T-helper 22 cell (primary cell): ENCODE measurements around the gene USP5.
A peak's percentile ranks its signal among the peaks of the same experiment; 100 is the strongest.
"Not testable (repeated sequence)": the region's sequence is repeated elsewhere in the genome, so short reads cannot be mapped to it uniquely, and the experiment has no call there.

Experiments used
- DNase-seq: peaks from one replicate; pipeline ENCODE4 v3.0.0-alpha.2; 2020; ENCODE audit warnings: low read depth

USP5 gene

GRCh38 chr12:6888360-6888759 lies 36.4 kb downstream of the USP5 start:
- DNase-seq: no peak

- DNase-seq: not testable (repeated sequence)
Observed at GRCh38 chr12:6888794-6889193, 36.8 kb downstream of the USP5 start.

GRCh38 chr12:6889775-6890573 lies 38.0 kb downstream of the USP5 start:
- DNase-seq: not testable (repeated sequence)

- peak; percentile 97 for DNase-seq
Observed at GRCh38 chr12:6890789-6891645, 39.1 kb downstream of the USP5 start.

- DNase-seq: no peak
Observed at GRCh38 chr12:6891646-6892001, 39.7 kb downstream of the USP5 start.

- not testable (repeated sequence) for DNase-seq
Observed at GRCh38 chr12:6892683-6893082, 40.7 kb downstream of the USP5 start.

GRCh38 chr12:6894321-6894720 lies 42.4 kb downstream of the USP5 start:
- DNase-seq: no peak

GRCh38 chr12:6896846-6897435 lies 45.0 kb downstream of the USP5 start:
- no peak for DNase-seq

- no peak for DNase-seq
Observed at GRCh38 chr12:6899427-6899826, 47.5 kb downstream of the USP5 start.

- no peak for DNase-seq
Observed at GRCh38 chr12:6899837-6900519, 48.0 kb downstream of the USP5 start.

GRCh38 chr12:6902448-6902847 lies 50.5 kb downstream of the USP5 start:
- no peak for DNase-seq

GRCh38 chr12:6903722-6904121 lies 51.8 kb downstream of the USP5 start:
- DNase-seq: no peak

- peak; percentile 98 for DNase-seq
Observed at GRCh38 chr12:6904280-6905276, 52.6 kb downstream of the USP5 start, which contains the start of gene LRRC23. TSS of gene LRRC23 (plus strand) at chr12:6904822. CDS start at chr12:6905634, 812 bp downstream.

- DNase-seq: no peak
Observed at GRCh38 chr12:6905414-6906040, 53.6 kb downstream of the USP5 start.

- DNase-seq: not testable (repeated sequence)
Observed at GRCh38 chr12:6908141-6908540, 56.2 kb downstream of the USP5 start.

GRCh38 chr12:6909421-6910145 lies 57.6 kb downstream of the USP5 start:
- DNase-seq: no peak

- no peak for DNase-seq
Observed at GRCh38 chr12:6912164-6912935, 60.4 kb downstream of the USP5 start.

- DNase-seq: peak; percentile 82
Observed at GRCh38 chr12:6914246-6914946, 62.4 kb downstream of the USP5 start, which contains the start of gene ENO2. TSS of gene ENO2 (plus strand) at chr12:6914580. CDS start at chr12:6915833, 1,253 bp downstream.
